Effector memory CD4-positive, alpha-beta T cell (primary cell): Measurements from ENCODE around the gene CHKA.

Experiments used
- DNase-seq, 3 donors: peaks; one replicate each; pipeline ENCODE4 v3.0.0-alpha.2; 2020
- H3K27ac ChIP-seq: 2 replicates; pipeline ENCODE4 v1.7.0; 2013; ENCODE audit warnings: mild to moderate bottlenecking, low read length, moderate library complexity; ENCODE audit not compliant: insufficient read depth, poor library complexity, severe bottlenecking
- H3K27me3 ChIP-seq: replicated peaks from 2 replicates; pipeline ENCODE4 v1.7.0; 2013; ENCODE audit warnings: mild to moderate bottlenecking, low read length; ENCODE audit not compliant: insufficient read depth, control insufficient read depth, poor library complexity, severe bottlenecking
- H3K36me3 ChIP-seq: 2 replicates; pipeline ENCODE4 v1.7.0; 2013; ENCODE audit warnings: mild to moderate bottlenecking, low read length, moderate library complexity; ENCODE audit not compliant: control insufficient read depth, insufficient read depth
- H3K4me1 ChIP-seq: 2 replicates; pipeline ENCODE4 v1.7.0; 2013; ENCODE audit warnings: low read length, mild to moderate bottlenecking; ENCODE audit not compliant: control insufficient read depth, insufficient read depth, poor library complexity, severe bottlenecking
- H3K4me3 ChIP-seq: 2 replicates; pipeline ENCODE4 v1.7.0; 2013; ENCODE audit warnings: low read length, low read depth, mild to moderate bottlenecking; ENCODE audit not compliant: insufficient read depth, poor library complexity, severe bottlenecking
- H3K9me3 ChIP-seq: 2 replicates; pipeline ENCODE4 v1.7.0; 2013; ENCODE audit warnings: mild to moderate bottlenecking, low read length, moderate library complexity; ENCODE audit not compliant: control insufficient read depth
- total RNA-seq, 3 donors: gene quantifications; one replicate each; lab custom pipeline; 2026; lab: John Stamatoyannopoulos, UW

Gene CHKA
- 3.9 to 4.5 (median 3.9) reads per million in 3 donors for total RNA-seq

DNA sequence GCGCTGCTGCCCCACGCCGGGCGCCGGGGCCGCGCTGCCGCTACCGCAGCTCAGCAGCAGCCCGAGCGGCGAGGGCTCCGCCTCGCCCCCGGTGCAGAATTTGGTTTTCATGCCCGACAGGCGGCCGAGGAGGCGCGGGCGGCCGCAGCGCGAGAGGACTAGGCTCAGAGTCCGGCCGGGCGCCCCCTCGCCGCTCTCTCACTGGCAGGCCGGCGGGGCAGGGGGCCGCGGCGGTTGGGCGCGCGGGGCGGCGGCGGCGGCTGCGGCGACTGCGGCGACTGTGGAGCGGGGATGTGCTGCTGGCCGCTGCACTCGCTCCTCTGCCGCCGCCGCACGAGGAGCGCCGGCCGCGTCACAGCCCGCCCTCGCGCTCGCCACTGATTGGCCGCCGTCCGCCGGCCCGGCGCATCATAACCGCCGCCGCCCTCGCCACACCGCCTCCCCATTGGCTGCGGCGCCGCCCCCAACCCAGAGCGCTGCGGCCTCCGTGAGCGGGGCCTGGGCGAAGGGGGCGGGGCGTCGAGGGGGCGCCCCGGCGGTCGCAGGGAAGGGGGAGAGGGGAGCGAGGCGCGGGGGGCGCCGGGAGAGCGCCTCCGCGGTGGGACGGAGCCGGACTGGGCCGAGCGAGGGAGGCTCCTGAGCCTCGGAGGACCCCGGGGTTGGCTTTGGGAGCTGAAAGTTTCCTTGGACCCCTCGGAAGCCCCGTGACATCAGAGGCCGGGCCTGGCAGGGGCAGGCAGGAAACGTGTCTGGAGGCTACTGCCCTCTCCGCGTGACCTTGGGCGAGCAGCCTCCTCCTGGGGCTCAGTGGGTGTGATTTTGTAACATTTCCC, at the start of gene CHKA:
TSS of gene CHKA (minus strand) at position 322 of the 833 bp plus-strand sequence. CDS start at position 111, 211 bp downstream.
- Histone ChIP-seq H3K36me3 (no peaks in the 10 kb centered on the region), H3K4me3 (peak within 1 kb of the TSS; percentile 62), H3K27ac (peak within 1 kb of the TSS; percentile 45), H3K27me3 (no peaks in the 10 kb centered on the region), H3K4me1 (no peaks in the 10 kb centered on the region), H3K9me3 (no peaks in the 10 kb centered on the region)
- peak; percentile 68 to 72 (median 69) for DNase-seq

DNA sequence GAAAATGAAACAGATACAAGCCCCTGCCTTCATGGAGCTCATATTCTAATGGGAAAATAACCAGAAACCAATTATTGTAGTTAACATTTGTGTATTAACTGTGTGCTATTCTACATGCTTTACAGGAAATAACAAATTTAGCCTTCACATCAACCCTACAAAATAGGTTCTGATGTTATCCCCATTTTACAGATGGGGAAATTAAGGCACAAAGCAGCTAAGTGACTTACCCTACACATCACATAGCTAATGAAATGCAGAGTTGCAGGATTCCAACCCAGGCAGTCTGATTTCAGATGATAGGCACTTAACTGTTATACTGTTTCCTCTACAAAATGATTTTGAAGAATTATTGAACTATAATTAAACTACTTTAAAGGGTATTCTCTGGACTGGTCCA, 48.3 kb upstream of the CHKA start:
- no peaks in the 10 kb centered on the region for H3K9me3 ChIP-seq
- DNase-seq: no peak
- no peak overlapping the region for H3K4me3 ChIP-seq
- H3K4me1 ChIP-seq: no peaks in the 10 kb centered on the region
- no peaks in the 10 kb centered on the region for H3K27me3 ChIP-seq
- H3K27ac ChIP-seq: no peak overlapping the region
- H3K36me3 ChIP-seq: peaks cover 67% of the 10 kb centered on the region

DNA sequence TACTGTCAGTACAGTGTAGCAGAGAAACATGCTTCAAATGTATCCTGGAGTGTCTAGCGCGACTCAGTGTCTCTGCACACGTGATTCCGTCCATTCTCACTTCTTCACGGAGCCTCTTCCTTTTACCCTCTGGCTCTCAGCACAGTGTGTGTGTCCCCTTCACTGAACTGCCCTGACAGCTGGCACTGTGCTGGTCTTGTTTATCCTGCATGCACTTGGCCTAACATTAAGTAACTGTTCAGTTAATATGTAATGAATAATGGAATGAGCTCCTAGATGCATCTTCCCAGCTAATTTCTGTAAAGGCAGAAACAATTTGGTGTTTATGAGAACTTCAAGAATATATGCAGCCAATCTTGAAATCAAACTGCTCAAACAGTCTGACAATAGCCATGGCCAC, 47.5 kb upstream of the CHKA start:
- no peaks in the 10 kb centered on the region for H3K27me3 ChIP-seq
- H3K4me3 ChIP-seq: no peak overlapping the region
- no peaks in the 10 kb centered on the region for H3K4me1 ChIP-seq
- H3K27ac ChIP-seq: no peak overlapping the region
- H3K36me3 ChIP-seq: peaks cover 67% of the 10 kb centered on the region
- no peak for DNase-seq
- H3K9me3 ChIP-seq: no peaks in the 10 kb centered on the region

DNA sequence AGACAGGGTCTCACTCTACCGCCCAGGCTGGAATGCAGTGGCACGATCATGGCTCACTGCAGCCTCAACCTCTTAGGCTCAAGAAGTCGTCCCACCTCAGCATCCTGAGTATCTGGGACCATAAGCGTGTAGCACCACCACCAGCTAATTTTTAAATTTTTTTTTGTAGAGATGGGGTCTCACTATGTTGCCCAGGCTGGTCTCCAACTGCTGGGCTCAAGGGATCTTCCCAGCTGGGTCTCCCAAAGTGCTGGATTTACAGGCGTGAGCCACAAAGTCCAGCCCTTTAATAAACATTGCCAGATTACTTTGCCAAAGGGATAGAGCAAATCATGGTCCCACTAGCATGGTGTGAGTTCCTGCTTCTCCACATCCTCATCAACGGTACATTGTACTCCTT, 46.3 kb upstream of the CHKA start:
- no peaks in the 10 kb centered on the region for H3K4me1 ChIP-seq
- no peaks in the 10 kb centered on the region for H3K27me3 ChIP-seq
- no peak overlapping the region for H3K4me3 ChIP-seq
- no peak for DNase-seq
- no peaks in the 10 kb centered on the region for H3K9me3 ChIP-seq
- H3K36me3 ChIP-seq: peaks cover 59% of the 10 kb centered on the region
- no peak overlapping the region for H3K27ac ChIP-seq

- DNase-seq: no peak
- no peaks in the 10 kb centered on the region for H3K27me3 ChIP-seq
- H3K27ac ChIP-seq: no peak overlapping the region
- H3K4me1 ChIP-seq: no peaks in the 10 kb centered on the region
- H3K4me3 ChIP-seq: no peak overlapping the region
- H3K36me3 ChIP-seq: peaks cover 57% of the 10 kb centered on the region
- H3K9me3 ChIP-seq: no peaks in the 10 kb centered on the region
Measured at GRCh38 chr11:68166969-68167368, 45.8 kb upstream of the CHKA start.

GRCh38 chr11:68165601-68166000, 44.4 kb upstream of the CHKA start:
- no peak for DNase-seq
- no peak overlapping the region for H3K27ac ChIP-seq
- no peaks in the 10 kb centered on the region for H3K9me3 ChIP-seq
- H3K36me3 ChIP-seq: peaks cover 48% of the 10 kb centered on the region
- no peaks in the 10 kb centered on the region for H3K4me1 ChIP-seq
- H3K27me3 ChIP-seq: no peaks in the 10 kb centered on the region
- H3K4me3 ChIP-seq: no peak overlapping the region

DNA sequence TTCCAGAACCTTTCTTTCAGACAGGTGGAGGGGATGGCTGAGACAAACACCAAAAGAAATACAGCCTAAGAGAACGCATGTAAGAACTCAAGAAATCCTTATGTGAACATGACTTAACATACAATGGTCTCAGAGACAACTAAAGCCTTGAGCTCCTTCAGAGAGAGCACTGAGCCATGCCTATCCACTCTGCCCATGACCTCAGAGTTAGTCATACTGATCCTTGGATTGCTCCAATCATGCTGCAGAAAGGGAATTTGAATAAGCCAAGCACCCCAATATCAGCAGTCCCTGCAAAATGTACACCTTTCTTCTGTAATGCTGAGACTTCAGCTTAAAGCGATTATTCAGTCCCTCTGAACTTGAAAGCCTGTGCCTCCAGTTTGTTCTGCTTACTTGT, 43.2 kb upstream of the CHKA start:
- H3K36me3 ChIP-seq: peaks cover 37% of the 10 kb centered on the region
- no peak overlapping the region for H3K27ac ChIP-seq
- no peak for DNase-seq
- no peaks in the 10 kb centered on the region for H3K9me3 ChIP-seq
- H3K27me3 ChIP-seq: no peaks in the 10 kb centered on the region
- no peaks in the 10 kb centered on the region for H3K4me1 ChIP-seq
- no peak overlapping the region for H3K4me3 ChIP-seq

DNA sequence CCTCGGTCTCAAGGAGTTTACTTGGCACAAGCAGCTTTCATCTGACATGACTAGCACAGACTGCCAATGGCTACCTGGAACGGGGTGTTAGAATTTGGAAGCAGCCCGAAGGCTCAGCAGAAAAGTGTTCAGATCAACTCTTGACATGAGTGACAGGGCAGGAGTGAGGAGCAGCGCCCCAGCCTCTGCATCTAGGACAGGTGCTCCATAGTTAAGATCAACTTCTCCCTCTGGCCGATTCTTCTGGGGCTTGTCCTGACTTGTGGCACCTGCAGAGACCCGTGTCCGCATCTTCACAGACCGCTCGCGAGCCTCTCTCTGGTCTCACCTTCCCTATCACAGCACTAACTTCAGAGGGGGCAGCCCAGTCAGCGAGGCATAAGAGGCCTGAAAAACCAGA, 42.5 kb upstream of the CHKA start:
- Histone ChIP-seq H3K27me3 (no peaks in the 10 kb centered on the region), H3K36me3 (peaks cover 30% of the 10 kb centered on the region), H3K4me1 (no peaks in the 10 kb centered on the region), H3K9me3 (no peaks in the 10 kb centered on the region), H3K4me3 (no peak overlapping the region), H3K27ac (no peak overlapping the region)
- no peak for DNase-seq

DNA sequence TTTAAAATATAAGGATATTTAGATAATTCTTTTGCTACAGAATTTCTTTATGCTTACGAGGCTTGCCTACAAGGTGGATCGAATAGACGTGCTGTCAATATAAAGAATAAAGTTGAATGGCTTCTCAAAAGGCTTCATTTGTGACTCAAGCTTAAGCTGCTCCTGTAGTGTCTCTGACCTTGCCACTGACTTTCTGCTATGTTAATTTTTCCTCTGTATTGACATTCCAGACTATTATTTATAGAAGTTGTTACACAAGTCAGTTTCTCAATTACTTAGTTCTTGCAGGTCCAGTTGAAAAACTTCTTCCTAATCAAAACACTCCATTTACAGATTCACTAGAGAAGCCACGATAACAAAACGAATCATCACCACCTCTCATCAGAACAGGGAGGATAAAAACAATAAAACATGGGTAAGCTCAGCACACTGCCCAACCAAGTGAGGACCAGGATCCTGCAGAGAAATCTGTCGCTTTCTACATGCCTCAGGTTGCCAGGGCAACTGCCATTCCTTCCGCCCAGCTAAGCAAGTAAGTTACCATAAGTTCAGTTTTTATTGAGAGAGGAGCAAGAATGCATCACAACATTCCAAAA, 39.0 kb upstream of the CHKA start:
- H3K4me3 ChIP-seq: no peak overlapping the region
- H3K27ac ChIP-seq: no peak overlapping the region
- no peaks in the 10 kb centered on the region for H3K4me1 ChIP-seq
- H3K9me3 ChIP-seq: no peaks in the 10 kb centered on the region
- H3K27me3 ChIP-seq: no peaks in the 10 kb centered on the region
- no peak for DNase-seq
- peaks cover 18% of the 10 kb centered on the region for H3K36me3 ChIP-seq

GRCh38 chr11:68159665-68160064, 38.5 kb upstream of the CHKA start:
- no peak overlapping the region for H3K27ac ChIP-seq
- no peaks in the 10 kb centered on the region for H3K4me1 ChIP-seq
- H3K36me3 ChIP-seq: peaks cover 18% of the 10 kb centered on the region
- DNase-seq: no peak
- H3K27me3 ChIP-seq: no peaks in the 10 kb centered on the region
- H3K9me3 ChIP-seq: no peaks in the 10 kb centered on the region
- H3K4me3 ChIP-seq: no peak overlapping the region
